ENCODE data around the gene DGKE. TPM values are rescaled to one million over a fixed set of nuclear protein-coding genes. Genes with fewer than 3 reads are reported as not detected.

The DGKE gene
- total RNA-seq, 1 donor from 2014 or later: 8.4 TPM

DNA sequence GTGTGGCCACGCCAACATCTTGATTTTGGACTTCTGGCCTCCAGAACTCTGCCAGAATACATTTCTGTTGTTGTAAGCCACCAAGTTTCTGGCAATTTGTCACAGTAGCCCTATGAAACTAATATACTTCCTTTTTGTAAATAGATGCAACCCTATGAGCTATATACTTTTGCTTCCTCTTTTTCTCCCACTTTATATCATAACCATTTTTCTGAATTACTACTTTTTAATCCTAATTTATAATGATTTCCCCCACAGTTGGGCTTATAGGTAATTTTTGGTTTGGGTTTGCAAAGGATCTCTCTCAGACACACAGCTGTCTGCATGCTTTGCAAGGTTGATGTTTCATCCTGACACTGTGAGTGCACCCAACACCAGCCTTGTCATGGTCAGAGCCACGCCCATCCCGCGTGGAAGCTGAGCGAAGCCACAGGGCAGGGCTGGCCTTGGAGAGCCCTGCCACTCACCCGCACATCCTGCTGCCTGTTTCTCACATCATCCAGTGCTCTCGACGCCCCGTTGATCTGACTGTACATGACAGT is 74.1 kb downstream of the DGKE start:
- Histone ChIP-seq H3K27me3 (ENCODE audit: control insufficient read depth, insufficient read depth, low read length) (no peaks in the 10 kb centered on the region), H3K4me3 (ENCODE audit: low read depth, low read length) (no peak overlapping the region), H3K36me3 (ENCODE audit: control insufficient read depth, insufficient read depth, low read length) (peaks cover 17% of the 10 kb centered on the region)
- FAIRE-seq (no peak), DNase-seq (ENCODE audit: low read depth) (no peak)
- TF ChIP-seq, protein P1, sequence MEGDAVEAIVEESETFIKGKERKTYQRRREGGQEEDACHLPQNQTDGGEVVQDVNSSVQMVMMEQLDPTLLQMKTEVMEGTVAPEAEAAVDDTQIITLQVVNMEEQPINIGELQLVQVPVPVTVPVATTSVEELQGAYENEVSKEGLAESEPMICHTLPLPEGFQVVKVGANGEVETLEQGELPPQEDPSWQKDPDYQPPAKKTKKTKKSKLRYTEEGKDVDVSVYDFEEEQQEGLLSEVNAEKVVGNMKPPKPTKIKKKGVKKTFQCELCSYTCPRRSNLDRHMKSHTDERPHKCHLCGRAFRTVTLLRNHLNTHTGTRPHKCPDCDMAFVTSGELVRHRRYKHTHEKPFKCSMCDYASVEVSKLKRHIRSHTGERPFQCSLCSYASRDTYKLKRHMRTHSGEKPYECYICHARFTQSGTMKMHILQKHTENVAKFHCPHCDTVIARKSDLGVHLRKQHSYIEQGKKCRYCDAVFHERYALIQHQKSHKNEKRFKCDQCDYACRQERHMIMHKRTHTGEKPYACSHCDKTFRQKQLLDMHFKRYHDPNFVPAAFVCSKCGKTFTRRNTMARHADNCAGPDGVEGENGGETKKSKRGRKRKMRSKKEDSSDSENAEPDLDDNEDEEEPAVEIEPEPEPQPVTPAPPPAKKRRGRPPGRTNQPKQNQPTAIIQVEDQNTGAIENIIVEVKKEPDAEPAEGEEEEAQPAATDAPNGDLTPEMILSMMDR (IDR thresholded peaks at IDR 0.05; ENCODE audit: insufficient read depth, low read length, severe bottlenecking): no peak

DNA sequence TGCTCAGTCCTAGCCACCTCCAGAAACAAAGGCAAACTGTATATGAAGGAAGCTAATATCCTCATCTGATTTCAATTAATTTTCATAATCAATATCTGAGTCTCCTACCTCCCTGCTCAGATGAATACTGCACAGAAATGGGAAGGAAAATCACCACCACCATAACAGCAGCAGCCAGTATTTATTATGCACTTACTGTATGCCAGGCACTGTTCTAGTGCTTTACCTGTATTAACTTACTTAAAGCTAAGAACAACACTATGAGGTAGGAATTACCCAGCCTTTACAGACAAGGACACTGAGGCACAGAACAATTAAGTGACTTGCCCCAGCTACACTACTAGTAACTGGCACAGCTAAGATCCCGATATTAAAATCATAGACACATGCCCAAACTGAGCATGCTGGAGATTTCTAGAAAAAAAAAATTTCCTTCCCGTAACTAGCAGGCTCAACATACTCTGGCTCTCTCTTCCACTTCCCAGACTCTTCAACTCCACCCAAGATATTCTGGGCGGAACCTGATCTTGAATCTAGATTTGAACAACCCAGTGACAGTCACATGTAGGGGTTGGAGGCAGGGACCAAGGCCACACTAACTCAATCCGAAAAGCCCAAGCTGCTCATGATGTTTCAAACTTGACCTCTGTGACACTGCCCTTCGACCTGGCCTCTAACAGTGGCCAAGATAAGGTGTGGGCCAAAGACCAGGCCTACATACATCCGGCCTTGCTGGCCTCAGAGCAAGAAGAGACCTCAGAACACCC is 76.0 kb downstream of the DGKE start:
- no peak for DNase-seq (ENCODE audit: low read depth)
- TF ChIP-seq, protein P1 (IDR thresholded peaks at IDR 0.05; ENCODE audit: insufficient read depth, low read length, severe bottlenecking): no peak
- Histone ChIP-seq H3K27me3 (ENCODE audit: control insufficient read depth, insufficient read depth, low read length) (no peaks in the 10 kb centered on the region), H3K36me3 (ENCODE audit: control insufficient read depth, insufficient read depth, low read length) (peaks cover 7% of the 10 kb centered on the region), H3K4me3 (ENCODE audit: low read depth, low read length) (no peak overlapping the region)
- no peak for FAIRE-seq

DNA sequence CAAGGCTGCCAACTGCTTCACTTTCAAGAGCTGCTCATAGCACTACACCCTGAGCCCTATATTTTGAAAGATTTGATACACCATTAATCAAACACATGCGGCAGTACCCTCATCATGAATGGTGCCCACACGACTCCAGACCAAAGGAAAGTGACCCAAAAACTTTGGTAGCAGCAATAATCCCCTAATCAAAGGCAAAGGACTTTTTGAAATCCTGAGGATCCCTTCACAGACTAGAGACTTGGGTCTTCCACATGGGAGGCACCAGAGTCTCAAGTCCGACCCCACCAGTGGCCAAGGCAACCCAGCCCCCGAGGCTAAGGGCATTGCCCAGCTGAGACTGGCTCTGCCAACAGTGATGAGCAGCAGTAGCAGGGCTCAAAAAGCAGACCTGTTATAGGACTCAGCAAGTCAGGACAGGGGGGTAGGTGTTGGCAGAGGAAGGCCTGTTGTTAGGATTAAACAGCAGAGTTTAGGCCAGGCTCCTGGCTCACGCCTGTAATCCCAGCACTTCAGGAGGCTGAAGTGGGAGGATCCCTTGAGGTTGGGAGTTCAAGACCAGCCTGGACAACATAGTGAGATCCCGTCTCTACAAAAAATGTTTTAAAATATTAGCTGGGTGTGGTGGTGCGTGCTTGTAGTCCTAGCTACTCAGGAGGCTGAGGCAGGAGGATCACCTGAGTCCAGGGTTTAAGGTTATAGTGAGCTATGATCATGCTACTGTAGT is 76.7 kb downstream of the DGKE start:
- FAIRE-seq: no peak
- Histone ChIP-seq H3K36me3 (ENCODE audit: control insufficient read depth, insufficient read depth, low read length) (peaks cover 7% of the 10 kb centered on the region), H3K4me3 (ENCODE audit: low read depth, low read length) (no peak overlapping the region), H3K27me3 (ENCODE audit: control insufficient read depth, insufficient read depth, low read length) (no peaks in the 10 kb centered on the region)
- DNase-seq (ENCODE audit: low read depth): no peak
- TF ChIP-seq, protein P1 (IDR thresholded peaks at IDR 0.05; ENCODE audit: insufficient read depth, low read length, severe bottlenecking): no peak

DNA sequence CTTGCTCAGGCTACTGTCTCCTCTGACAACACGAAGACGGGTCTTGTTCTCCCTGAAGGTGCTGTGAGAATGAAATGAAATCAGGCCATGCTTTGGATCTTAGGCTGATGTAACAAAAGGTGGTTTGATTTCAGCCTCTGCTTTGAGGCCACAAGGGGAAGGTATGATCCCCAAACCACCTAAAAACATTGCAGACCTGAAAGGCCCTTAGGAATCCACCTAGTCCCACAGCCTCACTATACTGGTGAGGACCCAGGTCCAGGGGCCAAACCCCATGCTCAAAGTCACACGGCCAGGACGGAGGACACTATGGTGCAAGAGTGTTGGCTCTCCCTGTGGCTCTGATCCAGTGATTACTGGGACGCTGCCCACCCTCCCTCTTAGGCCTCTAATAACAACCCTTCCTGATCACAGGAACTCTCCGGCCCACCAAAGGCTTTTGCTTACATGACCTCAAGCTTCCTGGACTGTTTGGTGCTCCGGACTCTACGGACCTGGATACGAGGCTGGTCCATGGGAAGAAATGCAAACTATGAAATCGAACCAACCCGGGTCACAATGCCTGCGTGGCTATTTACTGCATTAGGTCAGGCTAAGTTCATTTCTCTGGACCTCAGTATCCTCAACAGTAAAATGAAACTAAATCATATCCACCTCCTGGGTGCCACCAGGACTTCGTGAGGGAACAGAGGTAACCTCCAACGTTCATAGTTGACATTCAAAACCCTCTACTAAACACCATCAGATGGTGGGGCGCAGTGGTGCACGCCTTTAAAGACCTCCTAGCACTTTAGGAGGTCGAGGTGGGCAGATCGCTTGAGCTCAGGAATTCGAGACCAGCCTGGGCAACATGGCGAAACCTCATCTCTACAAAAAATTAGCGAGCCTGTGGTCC is 78.4 kb downstream of the DGKE start:
- Histone ChIP-seq H3K4me3 (ENCODE audit: low read depth, low read length) (peak overlapping the region; percentile 99), H3K36me3 (ENCODE audit: control insufficient read depth, insufficient read depth, low read length) (peaks cover 5% of the 10 kb centered on the region), H3K27me3 (ENCODE audit: control insufficient read depth, insufficient read depth, low read length) (no peaks in the 10 kb centered on the region)
- FAIRE-seq (no peak), DNase-seq (ENCODE audit: low read depth) (no peak)
- TF ChIP-seq, protein P1 (IDR thresholded peaks at IDR 0.05; ENCODE audit: insufficient read depth, low read length, severe bottlenecking): no peak

DNA sequence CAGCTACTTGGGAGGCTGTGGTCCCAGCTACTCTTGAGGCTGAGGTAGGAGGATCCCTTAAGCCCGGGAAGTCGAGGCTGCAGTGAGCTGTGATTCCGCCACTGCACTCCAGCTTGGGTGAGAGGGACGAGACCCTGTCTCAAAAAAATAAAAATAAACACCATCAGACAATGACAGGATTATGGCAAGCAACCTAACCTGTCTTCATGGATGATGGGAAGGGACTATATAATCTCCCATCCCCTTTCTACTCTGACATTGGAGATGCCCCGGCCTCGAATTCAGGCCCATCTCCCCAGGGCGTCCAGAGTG is 79.0 kb downstream of the DGKE start:
- TF ChIP-seq, protein P1 (IDR thresholded peaks at IDR 0.05; ENCODE audit: insufficient read depth, low read length, severe bottlenecking): no peak
- peaks cover 3% of the 10 kb centered on the region for H3K36me3 ChIP-seq (ENCODE audit: control insufficient read depth, insufficient read depth, low read length)
- peak overlapping the region; percentile 99 for H3K4me3 ChIP-seq (ENCODE audit: low read depth, low read length)
- no peaks in the 10 kb centered on the region for H3K27me3 ChIP-seq (ENCODE audit: control insufficient read depth, insufficient read depth, low read length)
- DNase-seq (ENCODE audit: low read depth) (no peak), FAIRE-seq (no peak)

Measured in bronchial epithelial cell (primary cell).